Measurements from ENCODE around the gene IFT20. TPM values are rescaled to one million over a fixed set of nuclear protein-coding genes. Genes with fewer than 3 reads are reported as not detected.

The IFT20 gene
- total RNA-seq, 4 donors from 2014 or later: 3.7 to 15.9 (median 4.9) TPM

GRCh38 chr17:28333083-28333746 lies 2.1 kb downstream of the IFT20 start:
- H3K4me1 ChIP-seq: peaks cover 34 to 40% of the 10 kb centered on the region in 2 donors
- no peaks in the 10 kb centered on the region for H3K9me3 ChIP-seq
- no peak overlapping the region for H3K4me3 ChIP-seq
- H3K27ac ChIP-seq: no peak overlapping the region
- in situ Hi-C loops (cut with MboI; ENCODE audit: low sequenced_read_pairs in 4 of 4): loop anchor here in 3 of 4 donors (10.0 to 25.0 kb wide), 3 partner anchors 288 to 629 kb away; partner anchors contain the start of genes PHF12 (in 3 of the 3) and NLK (in 1 of the 3)
- no peak for TF ChIP-seq POLR2A (IDR thresholded peaks at IDR 0.05)
- TF ChIP-seq, protein P1, sequence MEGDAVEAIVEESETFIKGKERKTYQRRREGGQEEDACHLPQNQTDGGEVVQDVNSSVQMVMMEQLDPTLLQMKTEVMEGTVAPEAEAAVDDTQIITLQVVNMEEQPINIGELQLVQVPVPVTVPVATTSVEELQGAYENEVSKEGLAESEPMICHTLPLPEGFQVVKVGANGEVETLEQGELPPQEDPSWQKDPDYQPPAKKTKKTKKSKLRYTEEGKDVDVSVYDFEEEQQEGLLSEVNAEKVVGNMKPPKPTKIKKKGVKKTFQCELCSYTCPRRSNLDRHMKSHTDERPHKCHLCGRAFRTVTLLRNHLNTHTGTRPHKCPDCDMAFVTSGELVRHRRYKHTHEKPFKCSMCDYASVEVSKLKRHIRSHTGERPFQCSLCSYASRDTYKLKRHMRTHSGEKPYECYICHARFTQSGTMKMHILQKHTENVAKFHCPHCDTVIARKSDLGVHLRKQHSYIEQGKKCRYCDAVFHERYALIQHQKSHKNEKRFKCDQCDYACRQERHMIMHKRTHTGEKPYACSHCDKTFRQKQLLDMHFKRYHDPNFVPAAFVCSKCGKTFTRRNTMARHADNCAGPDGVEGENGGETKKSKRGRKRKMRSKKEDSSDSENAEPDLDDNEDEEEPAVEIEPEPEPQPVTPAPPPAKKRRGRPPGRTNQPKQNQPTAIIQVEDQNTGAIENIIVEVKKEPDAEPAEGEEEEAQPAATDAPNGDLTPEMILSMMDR (IDR thresholded peaks at IDR 0.05 in 4 of 5, conservative IDR thresholded peaks at IDR 0.05 in 1 of 5): no peak
- intact Hi-C loops (cut with DNase I; ENCODE audit: low total_unique reads): loop anchor here (10.0 kb wide), 1 partner anchor 438 kb away; the partner anchor contains the start of gene LYRM9
- H3K27me3 ChIP-seq: no peaks in the 10 kb centered on the region
- DNase-seq (no peak), ATAC-seq (no peak)
- H3K36me3 ChIP-seq: peaks cover 0 to 31% of the 10 kb centered on the region in 2 donors

GRCh38 chr17:28331891-28332420 lies 3.3 kb downstream of the IFT20 start:
- Histone ChIP-seq H3K4me1 (peaks cover 24 to 27% of the 10 kb centered on the region in 2 donors), H3K9me3 (no peaks in the 10 kb centered on the region), H3K36me3 (peaks cover 0 to 43% of the 10 kb centered on the region in 2 donors), H3K27ac (no peak overlapping the region), H3K27me3 (no peaks in the 10 kb centered on the region), H3K4me3 (no peak overlapping the region)
- DNase-seq (no peak), ATAC-seq (no peak)
- intact Hi-C loops (cut with DNase I; ENCODE audit: low total_unique reads) (loop anchor here (10.0 kb wide), 1 partner anchor 437 kb away; the partner anchor contains the start of gene LYRM9), in situ Hi-C loops (cut with MboI; ENCODE audit: low sequenced_read_pairs in 4 of 4) (loop anchor here in 3 of 4 donors (10.0 to 25.0 kb wide), 3 partner anchors 287 to 630 kb away; partner anchors contain the start of genes PHF12 (in 3 of the 3) and NLK (in 1 of the 3))
- TF ChIP-seq POLR2A (IDR thresholded peaks at IDR 0.05): no peak
- TF ChIP-seq, protein P1 (IDR thresholded peaks at IDR 0.05 in 4 of 5, conservative IDR thresholded peaks at IDR 0.05 in 1 of 5): no peak

DNA sequence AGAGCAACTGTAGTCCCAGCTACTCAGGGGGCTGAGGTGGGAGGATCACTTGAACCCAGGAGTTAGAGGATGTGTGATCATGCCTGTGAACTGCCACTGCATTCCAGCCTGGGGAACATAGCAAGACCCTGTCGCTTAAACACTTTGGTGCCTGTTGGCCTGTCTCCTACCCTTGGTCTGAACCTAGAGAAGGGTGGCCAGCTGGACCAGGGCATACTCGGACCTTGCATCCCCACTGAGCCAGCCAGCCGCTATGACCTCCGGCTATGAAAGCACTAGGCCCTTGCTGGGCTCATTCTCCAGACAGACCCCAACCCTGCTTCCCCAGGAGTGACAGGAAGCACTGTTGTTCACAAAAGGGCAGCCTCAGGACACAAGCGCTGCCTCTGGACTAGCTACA lies 4.6 kb downstream of the IFT20 start:
- TF ChIP-seq, protein P1 (IDR thresholded peaks at IDR 0.05 in 4 of 5, conservative IDR thresholded peaks at IDR 0.05 in 1 of 5): no peak
- TF ChIP-seq POLR2A (IDR thresholded peaks at IDR 0.05): no peak
- peaks cover 14 to 18% of the 10 kb centered on the region in 2 donors for H3K4me1 ChIP-seq
- intact Hi-C loops (cut with DNase I; ENCODE audit: low total_unique reads) (loop anchor here (10.0 kb wide), 1 partner anchor 436 kb away; the partner anchor contains the start of gene LYRM9), in situ Hi-C loops (cut with MboI; ENCODE audit: low sequenced_read_pairs in 4 of 4) (loop anchor here in 3 of 4 donors (10.0 to 25.0 kb wide), 3 partner anchors 286 to 632 kb away; partner anchors contain the start of genes PHF12 (in 3 of the 3) and NLK (in 1 of the 3))
- no peaks in the 10 kb centered on the region for H3K9me3 ChIP-seq
- DNase-seq (no peak), ATAC-seq (no peak)
- no peak overlapping the region for H3K27ac ChIP-seq
- H3K27me3 ChIP-seq: no peaks in the 10 kb centered on the region
- H3K4me3 ChIP-seq: no peak overlapping the region
- H3K36me3 ChIP-seq: peaks cover 0 to 46% of the 10 kb centered on the region in 2 donors

GRCh38 chr17:28328325-28328724 lies 6.9 kb downstream of the IFT20 start:
- Histone ChIP-seq H3K27me3 (no peaks in the 10 kb centered on the region), H3K4me3 (no peak overlapping the region), H3K4me1 (peaks cover 0 to 2% of the 10 kb centered on the region in 2 donors), H3K36me3 (peaks cover 0 to 46% of the 10 kb centered on the region in 2 donors), H3K9me3 (no peaks in the 10 kb centered on the region), H3K27ac (no peak overlapping the region)
- in situ Hi-C loops (cut with MboI; ENCODE audit: low sequenced_read_pairs in 4 of 4): loop anchor here in 2 of 4 donors (25.0 kb wide), 1 partner anchor 634 kb away; the partner anchor contains the start of gene PHF12 (in 2 of the 2)
- no peak for TF ChIP-seq POLR2A (IDR thresholded peaks at IDR 0.05)
- TF ChIP-seq, protein P1 (IDR thresholded peaks at IDR 0.05 in 4 of 5, conservative IDR thresholded peaks at IDR 0.05 in 1 of 5): no peak
- DNase-seq: no peak
- ATAC-seq: no peak
- intact Hi-C loops (cut with DNase I; ENCODE audit: low total_unique reads): no loop called here

Measured in gastrocnemius medialis (tissue), 4 donors.